Ureter (tissue), 1 donor: Measurements from ENCODE around the gene RFX7. TPM values are rescaled to one million over a fixed set of nuclear protein-coding genes. Genes with fewer than 3 reads are reported as not detected.

Experiments used
- DNase-seq: peaks from one replicate; pipeline ENCODE4 v3.0.0-alpha.2; 2020; ENCODE audit warnings: low spot score
- total RNA-seq: library from RNA; stranded (reverse); gene quantifications from one replicate; pipeline ENCODE4 v1.2.4, GENCODE V29; 2023
- donor health status: DM: yes; HTN: yes; CAD: no.

The RFX7 gene
- total RNA-seq, 1 donor from 2014 or later = 36.0 TPM

GRCh38 chr15:56244038-56244810, 545 bp upstream of the RFX7 start:
- DNase-seq = peak; percentile 61

- no peak for DNase-seq
These were observed 1.0 kb downstream of the RFX7 start for GRCh38 chr15:56242576-56243162.

- DNase-seq = no peak
These were observed 2.1 kb downstream of the RFX7 start for GRCh38 chr15:56241374-56242105.

GRCh38 chr15:56240390-56240789, 3.3 kb downstream of the RFX7 start:
- DNase-seq = no peak

- no peak for DNase-seq
These were observed 7.5 kb downstream of the RFX7 start for GRCh38 chr15:56236197-56236596.

GRCh38 chr15:56234804-56235203, 8.9 kb downstream of the RFX7 start:
- no peak for DNase-seq

- no peak for DNase-seq
These were observed 10.1 kb downstream of the RFX7 start for GRCh38 chr15:56233549-56233948.

GRCh38 chr15:56232058-56232457, 11.6 kb downstream of the RFX7 start:
- no peak for DNase-seq

GRCh38 chr15:56228854-56229253, 14.8 kb downstream of the RFX7 start:
- no peak for DNase-seq

GRCh38 chr15:56228352-56228751, 15.3 kb downstream of the RFX7 start:
- no peak for DNase-seq

GRCh38 chr15:56227780-56228179, 15.9 kb downstream of the RFX7 start:
- DNase-seq = no peak

- DNase-seq = no peak
These were observed 16.4 kb downstream of the RFX7 start for GRCh38 chr15:56227306-56227705.

GRCh38 chr15:56225520-56225919, 18.2 kb downstream of the RFX7 start:
- DNase-seq = no peak

GRCh38 chr15:56222302-56222701, 21.4 kb downstream of the RFX7 start:
- DNase-seq = no peak

GRCh38 chr15:56217341-56217740, 26.3 kb downstream of the RFX7 start:
- no peak for DNase-seq

GRCh38 chr15:56215769-56216168, 27.9 kb downstream of the RFX7 start:
- DNase-seq = no peak

- no peak for DNase-seq
These were observed 31.6 kb downstream of the RFX7 start for GRCh38 chr15:56211960-56212550.

GRCh38 chr15:56211064-56211463, 32.6 kb downstream of the RFX7 start:
- DNase-seq = no peak

- no peak for DNase-seq
These were observed 35.0 kb downstream of the RFX7 start for GRCh38 chr15:56208641-56209155.

- no peak for DNase-seq
These were observed 35.5 kb downstream of the RFX7 start for GRCh38 chr15:56208185-56208584.

- no peak for DNase-seq
These were observed 36.0 kb downstream of the RFX7 start for GRCh38 chr15:56207711-56208110.

GRCh38 chr15:56207092-56207491, 36.6 kb downstream of the RFX7 start:
- DNase-seq = no peak
